Peyer's patch (tissue), 4 donors: Measurements from ENCODE around the gene CD2AP.

Source experiments
- CTCF ChIP-seq, 6 experiments: fragments of 450-650 bp in 4 of 6; fragments of 200-600 bp in 2 of 6; sonication (generic) in 1 of 6; IDR thresholded peaks; one replicate each; pipeline ENCODE4 v1.5.1; 2017 to 2019; ENCODE audit warnings: antibody characterized with exemption in 6 of 6, mild to moderate bottlenecking in 3 of 6, moderate library complexity in 1 of 6
- POLR2A ChIP-seq, 2 donors: fragments of 450-650 bp; IDR thresholded peaks; one replicate each; pipeline ENCODE4 v1.5.1; 2017; ENCODE audit warnings: antibody characterized with exemption in 2 of 2, mild to moderate bottlenecking in 2 of 2, moderate library complexity in 2 of 2

GRCh38 chr6:47571488-47571887 is 93.9 kb downstream of the CD2AP start:
- no peak for TF ChIP-seq CTCF (IDR thresholded peaks at IDR 0.05)
- TF ChIP-seq POLR2A (IDR thresholded peaks at IDR 0.05) = no peak
